Panc1 (cell line): Measurements from ENCODE around the gene FPR2. TPM values are rescaled to one million over a fixed set of nuclear protein-coding genes. Genes with fewer than 3 reads are reported as not detected.

ENCODE experiments used
- ATAC-seq: fragments of 200-7000 bp; cut with Tn5 transposase; 2 replicates; pipeline ENCODE4 v1.9.1; 2020; ENCODE audit warnings: mild to moderate bottlenecking, moderate library complexity
- BruUV-seq: library from RNA; stranded (reverse); fragments of 400-500 nt; replicated peaks from 2 replicates; lab custom pipeline; 2021; lab: Mats Ljungman, UMichigan
- CTCF ChIA-PET: fragments of 300-600 bp; sonication (Branson Sonifier 250); formaldehyde crosslinking; loops from one replicate; lab custom pipeline; 2022; ENCODE audit warnings: antibody characterized with exemption; lab: Charles Lee
- POLR2A ChIA-PET: fragments of 300-600 bp; sonication (Branson Sonifier 250); formaldehyde crosslinking; loops from one replicate; lab custom pipeline; 2022; ENCODE audit warnings: antibody characterized with exemption; lab: Charles Lee
- DNase-seq: peaks from one replicate; pipeline ENCODE4 v3.0.0-alpha.2; 2010; ENCODE audit warnings: low read depth, low spot score
- H3K27ac ChIP-seq: 2 replicates; pipeline ENCODE4 v1.5.1; 2011; ENCODE audit warnings: mild to moderate bottlenecking, low read length, inconsistent platforms
- H3K27me3 ChIP-seq: fragments of 200-500 bp; sonication (Bioruptor generic); 2 replicates; pipeline ENCODE4 v1.6.0; 2014; ENCODE audit warnings: low read length, inconsistent platforms; ENCODE audit not compliant: control insufficient read depth, insufficient read depth
- H3K36me3 ChIP-seq: fragments of 200-500 bp; sonication (Bioruptor generic); 2 replicates; pipeline ENCODE4 v1.5.1; 2014; ENCODE audit warnings: inconsistent platforms, mild to moderate bottlenecking, low read length, moderate library complexity; ENCODE audit not compliant: control insufficient read depth, insufficient read depth
- H3K4me1 ChIP-seq: 2 replicates; pipeline ENCODE4 v1.5.1; 2011; ENCODE audit warnings: inconsistent platforms, mild to moderate bottlenecking, low read length, moderate library complexity; ENCODE audit not compliant: control insufficient read depth, insufficient read depth
- H3K4me3 ChIP-seq, 2 experiments: 2 replicates each; pipeline ENCODE4 v1.5.1; 2011 to 2012; ENCODE audit warnings: low read depth in 2 of 2, low read length in 2 of 2, mild to moderate bottlenecking in 2 of 2, inconsistent platforms in 1 of 2, moderate library complexity in 1 of 2
- H3K9me3 ChIP-seq: fragments of 200-500 bp; sonication (Bioruptor generic); 2 replicates; pipeline ENCODE4 v1.5.1; 2014; ENCODE audit warnings: low read depth, mild to moderate bottlenecking, inconsistent platforms, low read length, moderate library complexity; ENCODE audit not compliant: control insufficient read depth, insufficient read depth
- CTCF ChIP-seq: fragments of 450-650 bp; IDR thresholded peaks from 2 replicates; pipeline ENCODE4 v1.5.1; 2017; ENCODE audit warnings: mild to moderate bottlenecking
- POLR2AphosphoS5 ChIP-seq: IDR thresholded peaks from 2 replicates; pipeline ENCODE4 v1.6.1; 2012; ENCODE audit warnings: mild to moderate bottlenecking, low read depth, low read length, moderate library complexity
- SIN3A ChIP-seq: IDR thresholded peaks from 2 replicates; pipeline ENCODE4 v1.6.1; 2012; ENCODE audit warnings: low read depth, mild to moderate bottlenecking, low read length, moderate library complexity, borderline replicate concordance; ENCODE audit not compliant: insufficient read depth
- TCF7L2 ChIP-seq: IDR thresholded peaks from 2 replicates; pipeline ENCODE4 v1.6.1; 2011; ENCODE audit warnings: mild to moderate bottlenecking, low read depth, low read length, inconsistent platforms
- in situ Hi-C: cut with HindIII; loops from 2 replicates; pipeline ENCODE4 v1.10.0; 2016; ENCODE audit warnings: low sequenced_read_pairs, low pct_unique_long_range_greater_than_20kb
- intact Hi-C: fragments of 100-400 bp; cut with micrococcal nuclease; formaldehyde crosslinking; loops from one replicate; pipeline ENCODE4 v1.10.0; 2022; ENCODE audit not compliant: unreplicated experiment
- total RNA-seq: library from RNA; stranded (reverse); gene quantifications from one replicate; pipeline ENCODE4 v1.2.1, GENCODE V29; 2021; ENCODE audit not compliant: unreplicated experiment
- TF ChIP-seq, protein P1 (sequence below), 2 experiments: IDR thresholded peaks; 2 replicates each; pipeline ENCODE4 v1.6.1; 2011 to 2012; ENCODE audit warnings: low read depth in 2 of 2, control low read depth in 1 of 2, low read length in 1 of 2, mild to moderate bottlenecking in 1 of 2, moderate library complexity in 1 of 2; ENCODE audit not compliant: insufficient read depth in 1 of 2

The FPR2 gene
- total RNA-seq, 1 experiment from 2014 or later = not detected

- intact Hi-C loops = loop anchor here (5.0 kb wide), 1 partner anchor 62 kb away; no protein-coding TSS in a partner anchor
Measured at GRCh38 chr19:51714848-51715247, 46.1 kb upstream of the FPR2 start.

GRCh38 chr19:51715850-51716249, 45.1 kb upstream of the FPR2 start:
- CTCF ChIA-PET = no interaction called here
- ATAC-seq = no peak
- POLR2A ChIA-PET = no interaction called here

More at GRCh38 chr19:51714848-51715247, 46.1 kb upstream of the FPR2 start:
- DNase-seq = no peak
- no peak for ATAC-seq
- H3K27ac ChIP-seq = no peak overlapping the region
- in situ Hi-C loops = no loop called here
- no peaks in the 10 kb centered on the region for H3K9me3 ChIP-seq
- TF ChIP-seq CTCF (no peak), TCF7L2 (no peak), POLR2AphosphoS5 (no peak), SIN3A (no peak)
- TF ChIP-seq, protein P1, sequence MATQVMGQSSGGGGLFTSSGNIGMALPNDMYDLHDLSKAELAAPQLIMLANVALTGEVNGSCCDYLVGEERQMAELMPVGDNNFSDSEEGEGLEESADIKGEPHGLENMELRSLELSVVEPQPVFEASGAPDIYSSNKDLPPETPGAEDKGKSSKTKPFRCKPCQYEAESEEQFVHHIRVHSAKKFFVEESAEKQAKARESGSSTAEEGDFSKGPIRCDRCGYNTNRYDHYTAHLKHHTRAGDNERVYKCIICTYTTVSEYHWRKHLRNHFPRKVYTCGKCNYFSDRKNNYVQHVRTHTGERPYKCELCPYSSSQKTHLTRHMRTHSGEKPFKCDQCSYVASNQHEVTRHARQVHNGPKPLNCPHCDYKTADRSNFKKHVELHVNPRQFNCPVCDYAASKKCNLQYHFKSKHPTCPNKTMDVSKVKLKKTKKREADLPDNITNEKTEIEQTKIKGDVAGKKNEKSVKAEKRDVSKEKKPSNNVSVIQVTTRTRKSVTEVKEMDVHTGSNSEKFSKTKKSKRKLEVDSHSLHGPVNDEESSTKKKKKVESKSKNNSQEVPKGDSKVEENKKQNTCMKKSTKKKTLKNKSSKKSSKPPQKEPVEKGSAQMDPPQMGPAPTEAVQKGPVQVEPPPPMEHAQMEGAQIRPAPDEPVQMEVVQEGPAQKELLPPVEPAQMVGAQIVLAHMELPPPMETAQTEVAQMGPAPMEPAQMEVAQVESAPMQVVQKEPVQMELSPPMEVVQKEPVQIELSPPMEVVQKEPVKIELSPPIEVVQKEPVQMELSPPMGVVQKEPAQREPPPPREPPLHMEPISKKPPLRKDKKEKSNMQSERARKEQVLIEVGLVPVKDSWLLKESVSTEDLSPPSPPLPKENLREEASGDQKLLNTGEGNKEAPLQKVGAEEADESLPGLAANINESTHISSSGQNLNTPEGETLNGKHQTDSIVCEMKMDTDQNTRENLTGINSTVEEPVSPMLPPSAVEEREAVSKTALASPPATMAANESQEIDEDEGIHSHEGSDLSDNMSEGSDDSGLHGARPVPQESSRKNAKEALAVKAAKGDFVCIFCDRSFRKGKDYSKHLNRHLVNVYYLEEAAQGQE (IDR thresholded peaks at IDR 0.05; ENCODE audit: insufficient read depth in 1 of 2, low read depth in 2 of 2, low read length in 1 of 2) = no peak
- POLR2A ChIA-PET = no interaction called here
- H3K4me1 ChIP-seq = no peaks in the 10 kb centered on the region
- H3K27me3 ChIP-seq = no peaks in the 10 kb centered on the region; the same call in 1 of the 2 replicates
- CTCF ChIA-PET = no interaction called here
- no peaks in the 10 kb centered on the region for H3K36me3 ChIP-seq
- no TSS peak for BruUV-seq
- H3K4me3 ChIP-seq = no peak overlapping the region

More at GRCh38 chr19:51715850-51716249, 45.1 kb upstream of the FPR2 start:
- no peaks in the 10 kb centered on the region for H3K4me1 ChIP-seq
- no peak for TF ChIP-seq POLR2AphosphoS5
- TF ChIP-seq, protein P1 (IDR thresholded peaks at IDR 0.05; ENCODE audit: insufficient read depth in 1 of 2, low read depth in 2 of 2, low read length in 1 of 2) = no peak
- no peak for TF ChIP-seq SIN3A
- TF ChIP-seq TCF7L2 = no peak
- TF ChIP-seq CTCF = no peak
- H3K4me3 ChIP-seq = no peak overlapping the region
- intact Hi-C loops = no loop called here
- in situ Hi-C loops = no loop called here
- H3K27me3 ChIP-seq = no peaks in the 10 kb centered on the region; the same call in 1 of the 2 replicates
- no peak overlapping the region for H3K27ac ChIP-seq
- no peaks in the 10 kb centered on the region for H3K9me3 ChIP-seq
- no peaks in the 10 kb centered on the region for H3K36me3 ChIP-seq
- no TSS peak for BruUV-seq
- DNase-seq = no peak
